Measurements from ENCODE around the gene LTA. TPM values are rescaled to one million over a fixed set of nuclear protein-coding genes. Genes with fewer than 3 reads are reported as not detected.

Gene LTA
- total RNA-seq, 2 donors from 2014 or later: not detected

DNA sequence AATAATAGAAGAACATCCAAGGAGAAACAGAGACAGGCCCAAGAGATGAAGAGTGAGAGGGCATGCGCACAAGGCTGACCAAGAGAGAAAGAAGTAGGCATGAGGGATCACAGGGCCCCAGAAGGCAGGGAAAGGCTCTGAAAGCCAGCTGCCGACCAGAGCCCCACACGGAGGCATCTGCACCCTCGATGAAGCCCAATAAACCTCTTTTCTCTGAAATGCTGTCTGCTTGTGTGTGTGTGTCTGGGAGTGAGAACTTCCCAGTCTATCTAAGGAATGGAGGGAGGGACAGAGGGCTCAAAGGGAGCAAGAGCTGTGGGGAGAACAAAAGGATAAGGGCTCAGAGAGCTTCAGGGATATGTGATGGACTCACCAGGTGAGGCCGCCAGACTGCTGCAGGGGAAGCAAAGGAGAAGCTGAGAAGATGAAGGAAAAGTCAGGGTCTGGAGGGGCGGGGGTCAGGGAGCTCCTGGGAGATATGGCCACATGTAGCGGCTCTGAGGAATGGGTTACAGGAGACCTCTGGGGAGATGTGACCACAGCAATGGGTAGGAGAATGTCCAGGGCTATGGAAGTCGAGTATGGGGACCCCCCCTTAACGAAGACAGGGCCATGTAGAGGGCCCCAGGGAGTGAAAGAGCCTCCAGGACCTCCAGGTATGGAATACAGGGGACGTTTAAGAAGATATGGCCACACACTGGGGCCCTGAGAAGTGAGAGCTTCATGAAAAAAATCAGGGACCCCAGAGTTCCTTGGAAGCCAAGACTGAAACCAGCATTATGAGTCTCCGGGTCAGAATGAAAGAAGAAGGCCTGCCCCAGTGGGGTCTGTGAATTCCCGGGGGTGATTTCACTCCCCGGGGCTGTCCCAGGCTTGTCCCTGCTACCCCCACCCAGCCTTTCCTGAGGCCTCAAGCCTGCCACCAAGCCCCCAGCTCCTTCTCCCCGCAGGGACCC, 2.3 kb downstream of the LTA start:
- no peaks in the 10 kb centered on the region for H3K9me3 ChIP-seq
- H3K27ac ChIP-seq: no peak overlapping the region
- TF ChIP-seq, protein P1, sequence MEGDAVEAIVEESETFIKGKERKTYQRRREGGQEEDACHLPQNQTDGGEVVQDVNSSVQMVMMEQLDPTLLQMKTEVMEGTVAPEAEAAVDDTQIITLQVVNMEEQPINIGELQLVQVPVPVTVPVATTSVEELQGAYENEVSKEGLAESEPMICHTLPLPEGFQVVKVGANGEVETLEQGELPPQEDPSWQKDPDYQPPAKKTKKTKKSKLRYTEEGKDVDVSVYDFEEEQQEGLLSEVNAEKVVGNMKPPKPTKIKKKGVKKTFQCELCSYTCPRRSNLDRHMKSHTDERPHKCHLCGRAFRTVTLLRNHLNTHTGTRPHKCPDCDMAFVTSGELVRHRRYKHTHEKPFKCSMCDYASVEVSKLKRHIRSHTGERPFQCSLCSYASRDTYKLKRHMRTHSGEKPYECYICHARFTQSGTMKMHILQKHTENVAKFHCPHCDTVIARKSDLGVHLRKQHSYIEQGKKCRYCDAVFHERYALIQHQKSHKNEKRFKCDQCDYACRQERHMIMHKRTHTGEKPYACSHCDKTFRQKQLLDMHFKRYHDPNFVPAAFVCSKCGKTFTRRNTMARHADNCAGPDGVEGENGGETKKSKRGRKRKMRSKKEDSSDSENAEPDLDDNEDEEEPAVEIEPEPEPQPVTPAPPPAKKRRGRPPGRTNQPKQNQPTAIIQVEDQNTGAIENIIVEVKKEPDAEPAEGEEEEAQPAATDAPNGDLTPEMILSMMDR (IDR thresholded peaks at IDR 0.05): no peak
- no peaks in the 10 kb centered on the region for H3K27me3 ChIP-seq (replicated peaks; ENCODE audit: insufficient read depth)
- H3K4me3 ChIP-seq: no peak overlapping the region
- H3K36me3 ChIP-seq: no peaks in the 10 kb centered on the region
- no peaks in the 10 kb centered on the region for H3K4me1 ChIP-seq (ENCODE audit: control insufficient read depth in 1 of 2, low read depth in 2 of 2)
- no peak for ATAC-seq (ENCODE audit: insufficient number of reproducible peaks, low FRiP score, low read depth)
- DNase-seq (ENCODE audit: low spot score): no peak

DNA sequence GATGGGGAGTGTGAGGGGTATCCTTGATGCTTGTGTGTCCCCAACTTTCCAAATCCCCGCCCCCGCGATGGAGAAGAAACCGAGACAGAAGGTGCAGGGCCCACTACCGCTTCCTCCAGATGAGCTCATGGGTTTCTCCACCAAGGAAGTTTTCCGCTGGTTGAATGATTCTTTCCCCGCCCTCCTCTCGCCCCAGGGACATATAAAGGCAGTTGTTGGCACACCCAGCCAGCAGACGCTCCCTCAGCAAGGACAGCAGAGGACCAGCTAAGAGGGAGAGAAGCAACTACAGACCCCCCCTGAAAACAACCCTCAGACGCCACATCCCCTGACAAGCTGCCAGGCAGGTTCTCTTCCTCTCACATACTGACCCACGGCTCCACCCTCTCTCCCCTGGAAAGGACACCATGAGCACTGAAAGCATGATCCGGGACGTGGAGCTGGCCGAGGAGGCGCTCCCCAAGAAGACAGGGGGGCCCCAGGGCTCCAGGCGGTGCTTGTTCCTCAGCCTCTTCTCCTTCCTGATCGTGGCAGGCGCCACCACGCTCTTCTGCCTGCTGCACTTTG, 3.3 kb downstream of the LTA start, which contains the start of gene TNF:
TNF (plus strand) TSS at position 231 of the 567 bp plus-strand sequence; CDS start at position 408, 177 bp downstream.
- ATAC-seq (ENCODE audit: insufficient number of reproducible peaks, low FRiP score, low read depth): no peak

DNA sequence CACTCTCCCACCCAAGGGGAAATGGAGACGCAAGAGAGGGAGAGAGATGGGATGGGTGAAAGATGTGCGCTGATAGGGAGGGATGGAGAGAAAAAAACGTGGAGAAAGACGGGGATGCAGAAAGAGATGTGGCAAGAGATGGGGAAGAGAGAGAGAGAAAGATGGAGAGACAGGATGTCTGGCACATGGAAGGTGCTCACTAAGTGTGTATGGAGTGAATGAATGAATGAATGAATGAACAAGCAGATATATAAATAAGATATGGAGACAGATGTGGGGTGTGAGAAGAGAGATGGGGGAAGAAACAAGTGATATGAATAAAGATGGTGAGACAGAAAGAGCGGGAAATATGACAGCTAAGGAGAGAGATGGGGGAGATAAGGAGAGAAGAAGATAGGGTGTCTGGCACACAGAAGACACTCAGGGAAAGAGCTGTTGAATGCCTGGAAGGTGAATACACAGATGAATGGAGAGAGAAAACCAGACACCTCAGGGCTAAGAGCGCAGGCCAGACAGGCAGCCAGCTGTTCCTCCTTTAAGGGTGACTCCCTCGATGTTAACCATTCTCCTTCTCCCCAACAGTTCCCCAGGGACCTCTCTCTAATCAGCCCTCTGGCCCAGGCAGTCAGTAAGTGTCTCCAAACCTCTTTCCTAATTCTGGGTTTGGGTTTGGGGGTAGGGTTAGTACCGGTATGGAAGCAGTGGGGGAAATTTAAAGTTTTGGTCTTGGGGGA, 4.0 kb downstream of the LTA start:
- DNase-seq (ENCODE audit: low spot score) (no peak), ATAC-seq (ENCODE audit: insufficient number of reproducible peaks, low FRiP score, low read depth) (no peak)
- Histone ChIP-seq H3K4me3 (peak overlapping the region; percentile 67), H3K9me3 (no peaks in the 10 kb centered on the region), H3K36me3 (no peaks in the 10 kb centered on the region), H3K4me1 (ENCODE audit: control insufficient read depth in 1 of 2, low read depth in 2 of 2) (peaks cover 3 to 5% of the 10 kb centered on the region in 2 donors), H3K27me3 (replicated peaks; ENCODE audit: insufficient read depth) (no peaks in the 10 kb centered on the region), H3K27ac (peak overlapping the region in 1 of 2 donors; percentile 38)
- TF ChIP-seq, protein P1 (IDR thresholded peaks at IDR 0.05): no peak

More for the DNA sequence above, 3.3 kb downstream of the LTA start, which contains the start of gene TNF:
- Histone ChIP-seq H3K9me3 (no peaks in the 10 kb centered on the region), H3K27me3 (replicated peaks; ENCODE audit: insufficient read depth) (no peaks in the 10 kb centered on the region), H3K4me3 (peak within 1 kb of the TSS; percentile 67), H3K36me3 (no peaks in the 10 kb centered on the region), H3K4me1 (ENCODE audit: control insufficient read depth in 1 of 2, low read depth in 2 of 2) (peaks cover under 1 to 1% of the 10 kb centered on the region in 2 donors), H3K27ac (peak within 1 kb of the TSS in 1 of 2 donors; percentile 38)
- TF ChIP-seq, protein P1 (IDR thresholded peaks at IDR 0.05): no peak
- no peak for DNase-seq (ENCODE audit: low spot score)

DNA sequence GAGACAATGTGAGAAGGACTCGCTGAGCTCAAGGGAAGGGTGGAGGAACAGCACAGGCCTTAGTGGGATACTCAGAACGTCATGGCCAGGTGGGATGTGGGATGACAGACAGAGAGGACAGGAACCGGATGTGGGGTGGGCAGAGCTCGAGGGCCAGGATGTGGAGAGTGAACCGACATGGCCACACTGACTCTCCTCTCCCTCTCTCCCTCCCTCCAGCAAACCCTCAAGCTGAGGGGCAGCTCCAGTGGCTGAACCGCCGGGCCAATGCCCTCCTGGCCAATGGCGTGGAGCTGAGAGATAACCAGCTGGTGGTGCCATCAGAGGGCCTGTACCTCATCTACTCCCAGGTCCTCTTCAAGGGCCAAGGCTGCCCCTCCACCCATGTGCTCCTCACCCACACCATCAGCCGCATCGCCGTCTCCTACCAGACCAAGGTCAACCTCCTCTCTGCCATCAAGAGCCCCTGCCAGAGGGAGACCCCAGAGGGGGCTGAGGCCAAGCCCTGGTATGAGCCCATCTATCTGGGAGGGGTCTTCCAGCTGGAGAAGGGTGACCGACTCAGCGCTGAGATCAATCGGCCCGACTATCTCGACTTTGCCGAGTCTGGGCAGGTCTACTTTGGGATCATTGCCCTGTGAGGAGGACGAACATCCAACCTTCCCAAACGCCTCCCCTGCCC, 4.9 kb downstream of the LTA start:
- peak overlapping the region; percentile 67 for H3K4me3 ChIP-seq
- no peaks in the 10 kb centered on the region for H3K9me3 ChIP-seq
- no peak for ATAC-seq (ENCODE audit: insufficient number of reproducible peaks, low FRiP score, low read depth)
- H3K4me1 ChIP-seq (ENCODE audit: control insufficient read depth in 1 of 2, low read depth in 2 of 2): peaks cover 3 to 12% of the 10 kb centered on the region in 2 donors
- DNase-seq (ENCODE audit: low spot score): no peak
- H3K27ac ChIP-seq: no peak overlapping the region
- TF ChIP-seq, protein P1 (IDR thresholded peaks at IDR 0.05): no peak
- no peaks in the 10 kb centered on the region for H3K36me3 ChIP-seq
- no peaks in the 10 kb centered on the region for H3K27me3 ChIP-seq (replicated peaks; ENCODE audit: insufficient read depth)

Data from thoracic aorta (tissue), 2 donors.